Upper lobe of left lung (tissue), 4 donors: Measurements from ENCODE around the gene SMIM36.
"Not testable (repeated sequence)": the region's sequence is repeated elsewhere in the genome, so short reads cannot be mapped to it uniquely, and the experiment has no call there.

Experiments used
- CTCF ChIP-seq, 6 experiments: fragments of 450-650 bp in 4 of 6; fragments of 200-600 bp in 2 of 6; sonication (generic) in 2 of 6; IDR thresholded peaks; one replicate each; pipeline ENCODE4 v1.5.1; 2016 to 2019; ENCODE audit warnings: antibody characterized with exemption in 6 of 6
- EP300 ChIP-seq, 4 donors: sonication (generic); formaldehyde crosslinking; IDR thresholded peaks; one replicate each; pipeline ENCODE4 v1.5.1; 2017; ENCODE audit warnings: antibody characterized with exemption in 4 of 4, control low read depth in 2 of 4
- POLR2A ChIP-seq, 4 donors: fragments of 450-650 bp; IDR thresholded peaks; one replicate each; pipeline ENCODE4 v1.5.1; 2016 to 2017; ENCODE audit warnings: antibody characterized with exemption in 4 of 4, mild to moderate bottlenecking in 2 of 4
- POLR2AphosphoS5 ChIP-seq, 2 donors: sonication (generic); formaldehyde crosslinking; IDR thresholded peaks; one replicate each; pipeline ENCODE4 v1.5.1; 2017; ENCODE audit warnings: antibody characterized with exemption in 2 of 2

GRCh38 chr17:55465771-55466170 lies 45.5 kb downstream of the SMIM36 start:
- not testable (repeated sequence) for TF ChIP-seq CTCF, POLR2A, POLR2AphosphoS5, EP300 (IDR thresholded peaks at IDR 0.05)
